ENCODE measurements around the gene CCL21.
A peak's percentile ranks its signal among the peaks of the same experiment; 100 is the strongest.

CCL21 gene

GRCh38 chr9:34669809-34670562, 40.0 kb downstream of the CCL21 start:
- no peak for DNase-seq

DNA sequence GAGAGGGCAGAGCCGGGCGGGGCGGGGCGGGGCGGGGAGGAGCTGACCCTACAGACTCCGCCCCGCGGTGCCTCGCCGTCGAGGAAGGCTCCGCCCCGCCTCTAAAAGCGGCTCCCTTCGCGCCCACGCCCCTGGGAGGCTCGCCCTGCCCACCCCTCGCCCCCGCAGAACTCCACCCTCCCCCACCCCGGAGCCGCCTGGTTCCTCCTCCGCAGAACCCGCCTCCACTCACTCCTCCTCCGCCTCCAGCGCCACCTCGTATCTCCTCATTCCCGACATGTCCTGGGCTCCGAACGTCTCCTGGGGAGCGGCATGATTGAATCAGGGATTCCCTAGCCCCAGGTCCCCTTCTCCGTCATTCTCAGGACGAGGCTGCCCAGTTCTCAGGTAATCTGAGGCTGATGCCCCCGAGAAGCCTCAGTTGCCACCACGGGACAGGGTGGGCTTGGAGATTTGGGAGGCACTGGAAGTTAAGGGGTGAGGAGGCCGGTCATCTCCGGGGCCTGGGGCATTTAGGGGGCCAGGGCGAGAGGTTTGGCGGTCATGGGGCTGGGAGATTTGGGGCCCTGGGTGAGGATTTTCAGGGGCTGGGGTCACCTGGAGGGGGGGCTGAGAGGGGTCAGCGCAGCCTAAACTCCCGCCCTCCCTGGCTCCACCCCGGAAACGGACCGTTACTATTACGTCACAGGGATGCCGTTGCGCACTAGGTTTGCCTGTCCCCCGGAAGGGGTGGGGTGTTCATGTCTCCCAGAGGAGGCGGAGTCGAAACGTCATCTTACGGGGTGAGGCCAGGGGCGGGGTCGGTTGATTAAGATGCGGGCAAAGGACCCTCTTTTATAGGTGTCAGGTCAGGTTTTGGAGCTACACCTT, 44.3 kb downstream of the CCL21 start:
- peak; percentile 92 to 96 (median 93) for DNase-seq

GRCh38 chr9:34665067-34665380, 44.9 kb downstream of the CCL21 start:
- DNase-seq = no peak

DNA sequence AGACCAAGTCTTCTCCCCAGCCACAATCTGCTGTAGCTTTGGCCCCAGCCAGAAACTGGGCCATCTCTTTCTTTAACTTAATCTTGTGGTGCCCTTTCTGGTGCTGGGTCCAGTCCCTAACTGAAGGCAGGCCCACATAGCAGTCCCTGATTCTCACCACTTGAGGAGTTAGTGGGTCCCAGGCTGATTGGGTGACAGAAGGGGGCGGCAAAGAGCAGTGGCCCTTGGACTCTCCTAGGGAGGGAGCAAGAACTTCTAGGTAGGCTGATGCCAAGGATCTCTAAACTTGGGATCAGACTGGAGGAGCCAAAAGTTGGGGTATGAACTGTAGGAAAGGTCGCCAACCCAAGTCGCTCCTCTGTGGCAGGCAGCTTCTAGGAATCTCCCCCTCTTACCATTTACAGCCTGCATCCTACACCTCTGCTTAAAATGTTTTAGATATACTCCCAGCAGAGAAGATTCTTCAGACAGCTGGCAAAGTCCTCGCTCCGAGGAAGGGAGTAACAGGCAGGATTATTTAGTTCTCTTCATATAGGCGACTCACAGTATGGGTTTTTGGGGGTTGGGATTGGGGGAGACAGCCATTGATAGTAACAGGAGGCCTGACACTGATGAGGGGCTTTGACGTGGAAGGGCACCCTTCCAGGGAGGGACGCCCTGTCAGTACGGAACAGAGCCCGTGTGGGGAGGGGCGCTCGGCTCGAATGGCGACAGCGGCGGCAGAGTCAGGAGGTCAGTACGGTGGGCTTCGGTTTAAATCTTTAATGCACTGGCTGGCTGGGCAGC, 45.5 kb downstream of the CCL21 start:
- DNase-seq = peak; percentile 83 to 88 (median 86)

GRCh38 chr9:34663303-34663605, 46.7 kb downstream of the CCL21 start:
- DNase-seq = no peak

DNA sequence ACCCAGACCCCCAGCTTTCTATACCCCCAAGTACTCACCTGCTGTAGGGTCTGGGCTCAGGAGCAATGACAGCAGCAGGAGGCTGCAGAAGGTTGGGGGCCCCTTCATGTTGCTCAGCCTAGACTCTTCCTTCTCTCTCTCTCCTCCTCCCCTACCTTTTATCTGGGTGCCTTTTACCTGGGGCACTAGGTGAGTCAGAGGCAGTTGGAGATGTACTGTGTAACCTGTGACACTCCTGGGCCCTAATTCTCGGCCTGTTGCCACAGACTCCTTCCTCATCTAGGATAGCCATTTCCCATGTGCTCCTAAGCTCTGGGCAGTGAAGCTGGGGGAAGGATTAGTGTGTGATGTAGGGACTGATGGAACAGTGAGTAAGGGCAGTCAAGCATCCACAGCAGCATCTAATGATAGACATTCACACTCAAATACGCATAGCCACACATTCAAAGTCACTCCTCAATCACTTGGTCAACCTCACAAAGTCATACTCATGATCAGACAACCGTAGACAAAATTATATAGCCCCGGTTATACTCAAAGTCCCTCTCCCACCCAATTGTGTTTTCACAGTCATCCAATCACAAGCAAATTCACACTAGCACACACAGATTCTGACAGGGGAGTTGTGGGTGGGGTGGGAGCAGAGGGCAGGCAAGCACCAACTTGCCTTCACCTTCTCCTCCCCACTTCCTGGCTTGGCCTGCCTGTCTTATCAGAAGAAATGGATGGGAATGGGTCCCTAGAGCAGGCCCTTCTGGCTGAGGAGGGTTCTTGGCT, 47.2 kb downstream of the CCL21 start, which contains the start of gene CCL27:
CCL27 (minus strand) TSS at position 132 of the 777 bp plus-strand sequence; CDS start at position 108, 24 bp downstream.
- no peak for DNase-seq

DNA sequence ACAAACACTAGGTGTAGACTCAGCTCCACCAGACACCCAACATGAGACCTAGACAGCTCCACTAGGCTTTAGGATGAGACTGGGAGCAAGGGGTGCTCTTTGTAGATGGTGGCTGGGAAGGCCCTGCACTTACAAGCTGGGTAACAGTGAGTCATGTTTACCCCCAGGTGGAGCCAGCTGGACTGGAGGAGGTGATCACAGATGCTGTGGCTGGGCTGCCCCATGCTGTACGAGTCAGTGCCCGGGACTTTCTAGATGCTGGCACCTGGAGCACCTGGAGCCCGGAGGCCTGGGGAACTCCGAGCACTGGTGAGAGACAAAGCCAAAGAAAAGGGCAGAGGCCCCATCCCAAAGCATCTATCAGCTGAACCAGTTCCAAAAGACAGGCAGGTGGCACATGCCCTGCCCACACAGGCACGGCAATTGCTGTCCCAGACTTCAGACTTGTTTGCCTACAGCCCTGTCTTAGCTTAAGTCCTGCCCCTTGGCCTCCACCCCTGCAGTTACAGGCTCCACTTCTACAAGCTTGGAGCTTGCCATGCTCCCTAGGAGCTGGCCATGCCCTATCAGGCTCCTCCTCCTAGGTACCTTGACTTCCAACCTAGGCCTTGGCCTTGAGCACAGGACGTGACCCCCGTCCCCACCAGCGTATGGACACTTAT, 50.2 kb downstream of the CCL21 start:
- no peak for DNase-seq

All from suppressor macrophage (primary cell).